ENCODE results near the gene G3BP2. TPM values are rescaled to one million over a fixed set of nuclear protein-coding genes. Genes with fewer than 3 reads are reported as not detected.

The G3BP2 gene
- total and polyA plus RNA-seq, 10 of the 15 experiments (the other 5 are each of a cell fraction or from before 2014, with no cell fraction given), result 22.2 to 176 (median 102) TPM

- 65% methylated on average over 4 of the region's 4 CpGs for WGBS (ENCODE audit: insufficient coverage, insufficient replicate concordance, low lambda C conversion rate, missing lambda C conversion rate)
- ChIA-PET POLR2A (no interaction called here), CTCF (no interaction called here), SMC1A (ENCODE audit: uncharacterized antibody, unreplicated experiment) (no interaction called here), RAD21 (ENCODE audit: unreplicated experiment) (no interaction called here)
- no peaks in the 10 kb centered on the region for H3K27me3 ChIP-seq (replicated peaks in 1 of 2; ENCODE audit: control insufficient read depth in 2 of 2, insufficient read depth in 2 of 2, low read length in 1 of 2)
- FAIRE-seq (no peak), ATAC-seq (no peak), DNase-seq (ENCODE audit: low read depth, low spot score) (no peak)
- TF ChIP-seq BRCA1 (IDR thresholded peaks at IDR 0.05; ENCODE audit: low read depth, low read length), result no peak
- no peak for TF ChIP-seq USF2 (IDR thresholded peaks at IDR 0.05; ENCODE audit: borderline replicate concordance, low read depth, low read length)
- TF ChIP-seq PML (IDR thresholded peaks at IDR 0.05; ENCODE audit: low read length), result no peak
- TF ChIP-seq ELK1 (IDR thresholded peaks at IDR 0.05; ENCODE audit: low read depth, low read length), result no peak
- TF ChIP-seq ZSCAN29 (IDR thresholded peaks at IDR 0.05), result no peak
- no peak for TF ChIP-seq EZH2 (IDR thresholded peaks at IDR 0.05; ENCODE audit: borderline replicate concordance, control insufficient read depth, low read depth, low read length)
- no peak for TF ChIP-seq ZBTB11 (CRISPR knock-in tag; IDR thresholded peaks at IDR 0.05)
- no peak for TF ChIP-seq NR2C1 (IDR thresholded peaks at IDR 0.05)
- TF ChIP-seq ZBED1 (IDR thresholded peaks at IDR 0.05; ENCODE audit: borderline replicate concordance), result no peak
- TF ChIP-seq STAT1 (conservative IDR thresholded peaks at IDR 0.05), result no peak
- no peak for TF ChIP-seq NFXL1 (IDR thresholded peaks at IDR 0.05; ENCODE audit: borderline replicate concordance)
- TF ChIP-seq SMC3 (IDR thresholded peaks at IDR 0.05; ENCODE audit: borderline replicate concordance, low read length), result no peak
- TF ChIP-seq JUND (IDR thresholded peaks at IDR 0.05; ENCODE audit: low read depth, low read length), result no peak
- no peak for TF ChIP-seq MTA2 (IDR thresholded peaks at IDR 0.05; ENCODE audit: low read depth)
- no peak for TF ChIP-seq BCL11A (IDR thresholded peaks at IDR 0.05; ENCODE audit: low read depth, low read length)
- TF ChIP-seq RFX5 (IDR thresholded peaks at IDR 0.05; ENCODE audit: low read depth, low read length), result no peak
- no peak for TF ChIP-seq SIN3A (IDR thresholded peaks at IDR 0.05; ENCODE audit: low read depth, low read length)
- intact Hi-C loops (cut with micrococcal nuclease; ENCODE audit: unreplicated experiment), result no loop called here
- no peak overlapping the region for H3K27ac ChIP-seq (ENCODE audit: control insufficient read depth, insufficient read depth)
- peaks cover 14% of the 10 kb centered on the region for H3K4me1 ChIP-seq (ENCODE audit: control insufficient read depth, insufficient read depth, low read length)
- no peaks in the 10 kb centered on the region for H4K20me1 ChIP-seq (ENCODE audit: control insufficient read depth, insufficient read depth)
- BruUV-seq (replicated peaks), result no TSS peak
- in situ Hi-C loops (cut with MboI), result no loop called here
- no peak overlapping the region for H3K9ac ChIP-seq (ENCODE audit: control insufficient read depth, insufficient read depth, low read length)
- H3K9me3 ChIP-seq (replicated peaks; ENCODE audit: control insufficient read depth, insufficient read depth, low read length), result no peaks in the 10 kb centered on the region
- H3K4me3 ChIP-seq, result no peak overlapping the region
- no peak overlapping the region for H2AFZ ChIP-seq (ENCODE audit: control insufficient read depth, low read depth, low read length)
- no peak overlapping the region for H3K4me2 ChIP-seq (ENCODE audit: control insufficient read depth, insufficient read depth)
- no peaks in the 10 kb centered on the region for H3K36me3 ChIP-seq (ENCODE audit: control insufficient read depth in 2 of 2, insufficient read depth in 2 of 2, low read length in 1 of 2)
- H3K79me2 ChIP-seq (ENCODE audit: control insufficient read depth, insufficient read depth, low read length), result no peaks in the 10 kb centered on the region
Observed at GRCh38 chr4:75702919-75703411, 29.8 kb upstream of the G3BP2 start.
